Kidney (tissue), 14 donors: Measurements from ENCODE around the gene ARHGAP29. TPM values are rescaled to one million over a fixed set of nuclear protein-coding genes. Genes with fewer than 3 reads are reported as not detected.

ENCODE experiments used
- DNase-seq, 5 donors: peaks; one replicate each; pipeline ENCODE4 v3.0.0-alpha.2; 2013 to 2020
- FAIRE-seq: peaks from 2 replicates; lab custom pipeline; 2012; peaks lifted over from hg19 to GRCh38; lab: Jason Lieb, UNC
- H3K27ac ChIP-seq, 2 donors: one replicate each; pipeline ENCODE4 v1.7.0; 2013; ENCODE audit warnings: low read depth in 2 of 2, low read length in 2 of 2, inconsistent platforms in 1 of 2
- H3K27me3 ChIP-seq: one replicate; pipeline ENCODE4 v1.7.1; 2013; ENCODE audit warnings: low read length, inconsistent platforms; ENCODE audit not compliant: control insufficient read depth, insufficient read depth
- H3K36me3 ChIP-seq, 3 donors: one replicate each; pipeline versions ENCODE4 v1.7.0 to v1.7.1; 2013; ENCODE audit warnings: low read length in 3 of 3, control low read depth in 1 of 3, inconsistent platforms in 1 of 3; ENCODE audit not compliant: insufficient read depth in 3 of 3, control insufficient read depth in 2 of 3
- H3K4me1 ChIP-seq, 3 donors: one replicate each; pipeline versions ENCODE4 v1.7.0 to v1.7.1; 2013; ENCODE audit warnings: low read length in 3 of 3, inconsistent platforms in 1 of 3, low read depth in 1 of 3; ENCODE audit not compliant: control insufficient read depth in 2 of 3, insufficient read depth in 2 of 3
- H3K4me3 ChIP-seq, 3 donors: one replicate each; pipeline versions ENCODE4 v1.7.0 to v1.8.1; 2013; ENCODE audit warnings: low read length in 3 of 3, control low read depth in 1 of 3, inconsistent platforms in 1 of 3
- H3K9ac ChIP-seq, 3 donors: one replicate each; pipeline versions ENCODE4 v1.7.0 to v1.7.1; 2013; ENCODE audit warnings: low read length in 3 of 3, control low read depth in 1 of 3, inconsistent platforms in 1 of 3
- H3K9me3 ChIP-seq, 3 donors: one replicate each; pipeline versions ENCODE4 v1.7.0 to v1.7.1; 2013; ENCODE audit warnings: low read length in 3 of 3, control low read depth in 1 of 3, inconsistent platforms in 1 of 3; ENCODE audit not compliant: control insufficient read depth in 2 of 3, insufficient read depth in 1 of 3
- CTCF ChIP-seq: IDR thresholded peaks from 3 replicates; pipeline ENCODE4 v1.5.1; 2012; ENCODE audit warnings: mild to moderate bottlenecking, moderate library complexity, borderline replicate concordance; ENCODE audit not compliant: insufficient read depth; ENCODE audit errors: extremely low read depth
- intact Hi-C: fragments of 100-400 bp; cut with DNase I; formaldehyde crosslinking; loops from one replicate; pipeline ENCODE4 v1.11.1; 2022
- polyA plus RNA-seq: library from polyadenylated mRNA; stranded (reverse); fragments of 350-450 nt; fragmentation: Illumina TruSeq; extraction: RNeasy Lipid Tissue Mini Kit (QIAGEN cat#74804); gene quantifications from one replicate; pipeline ENCODE4 v1.2.3, GENCODE V29; 2014; ENCODE audit warnings: low read depth, low replicate concordance; ENCODE audit not compliant: insufficient read depth
- total RNA-seq: library from RNA; stranded (reverse); fragmentation: NEBNext Ultra II Directional; extraction: Animal tissue kit (Norgen Biotek cat#: 25700); gene quantifications from one replicate; pipeline ENCODE4 v1.2.1, GENCODE V29; 2021
- donor health status: control.
- donor health status: control.
- donor health status: control.
- donor health status: control.
- donor health status: control.
- donor health status: DM: yes; HTN: yes; CAD: no.
- donor health status: Normal renal cell carcinoma (clear cell type).

ARHGAP29 gene
- total and polyA plus RNA-seq, 2 donors from 2014 or later: 15.9 to 145 TPM

- intact Hi-C loops: no loop called here
- Histone ChIP-seq H3K4me3 (no peak overlapping the region), H3K4me1 (peaks cover 0 to 10% (median 7%) of the 10 kb centered on the region in 3 donors), H3K9me3 (no peaks in the 10 kb centered on the region), H3K9ac (no peak overlapping the region), H3K36me3 (no peaks in the 10 kb centered on the region), H3K27me3 (no peaks in the 10 kb centered on the region), H3K27ac (no peak overlapping the region)
- DNase-seq: no peak
- FAIRE-seq: no peak
- no peak for TF ChIP-seq CTCF
These were observed 112.8 kb downstream of the ARHGAP29 start for GRCh38 chr1:94124538-94124937.

- Histone ChIP-seq H3K9me3 (no peaks in the 10 kb centered on the region), H3K4me1 (peaks cover 10 to 20% (median 16%) of the 10 kb centered on the region in 3 donors), H3K36me3 (no peaks in the 10 kb centered on the region), H3K4me3 (no peak overlapping the region), H3K27ac (no peak overlapping the region), H3K27me3 (no peaks in the 10 kb centered on the region), H3K9ac (no peak overlapping the region)
- intact Hi-C loops: no loop called here
- FAIRE-seq (no peak), DNase-seq (no peak)
- no peak for TF ChIP-seq CTCF
These were observed 115.0 kb downstream of the ARHGAP29 start for GRCh38 chr1:94122201-94122970.

Other genes with a start within 250 kb of the ARHGAP29 start
- 1.5 TPM for gene ABCA4, start 116.4 kb downstream of the ARHGAP29 start, total RNA-seq
- gene ABCA4, start 116.4 kb downstream of the ARHGAP29 start, polyA plus RNA-seq: 2.1 TPM
- 65.1 TPM for gene ABCD3, start 180.8 kb upstream of the ARHGAP29 start, total RNA-seq
- gene ABCD3, start 180.8 kb upstream of the ARHGAP29 start, polyA plus RNA-seq: 43.2 TPM